DND-41 (cell line): Measurements from ENCODE around the gene POGLUT2.

Experiments
- EZH2 ChIP-seq: IDR thresholded peaks from 3 replicates; pipeline ENCODE4 v1.6.1; 2012; ENCODE audit warnings: borderline replicate concordance, low read depth, mild to moderate bottlenecking, moderate library complexity, low read length, inconsistent platforms; ENCODE audit not compliant: severe bottlenecking
- TF ChIP-seq, protein P1 (sequence below): IDR thresholded peaks from 2 replicates; pipeline ENCODE4 v1.5.1; 2012; ENCODE audit warnings: borderline replicate concordance, low read length, moderate library complexity, mild to moderate bottlenecking; ENCODE audit not compliant: poor library complexity, severe bottlenecking; ENCODE audit errors: extremely low read depth

DNA sequence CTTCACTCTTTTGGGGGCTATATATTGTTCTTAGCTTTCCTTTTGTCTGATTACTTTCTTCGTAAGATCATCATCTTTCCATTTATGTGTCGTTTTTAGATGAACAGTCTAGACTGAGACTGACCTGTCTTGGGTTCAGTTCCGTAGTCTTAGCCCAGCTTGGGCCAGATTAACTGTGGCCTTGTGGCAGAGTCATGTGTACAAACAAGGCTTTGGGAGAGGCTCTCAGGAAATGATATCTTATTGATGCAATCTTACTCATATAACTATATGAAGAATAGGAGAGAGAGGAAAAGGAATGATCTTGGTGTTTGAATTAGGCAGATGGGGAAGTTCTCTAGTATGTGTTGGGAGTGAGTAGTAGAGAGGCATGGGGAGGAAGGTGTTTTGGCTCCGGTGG is 40.2 kb upstream of the POGLUT2 start:
- TF ChIP-seq, protein P1, sequence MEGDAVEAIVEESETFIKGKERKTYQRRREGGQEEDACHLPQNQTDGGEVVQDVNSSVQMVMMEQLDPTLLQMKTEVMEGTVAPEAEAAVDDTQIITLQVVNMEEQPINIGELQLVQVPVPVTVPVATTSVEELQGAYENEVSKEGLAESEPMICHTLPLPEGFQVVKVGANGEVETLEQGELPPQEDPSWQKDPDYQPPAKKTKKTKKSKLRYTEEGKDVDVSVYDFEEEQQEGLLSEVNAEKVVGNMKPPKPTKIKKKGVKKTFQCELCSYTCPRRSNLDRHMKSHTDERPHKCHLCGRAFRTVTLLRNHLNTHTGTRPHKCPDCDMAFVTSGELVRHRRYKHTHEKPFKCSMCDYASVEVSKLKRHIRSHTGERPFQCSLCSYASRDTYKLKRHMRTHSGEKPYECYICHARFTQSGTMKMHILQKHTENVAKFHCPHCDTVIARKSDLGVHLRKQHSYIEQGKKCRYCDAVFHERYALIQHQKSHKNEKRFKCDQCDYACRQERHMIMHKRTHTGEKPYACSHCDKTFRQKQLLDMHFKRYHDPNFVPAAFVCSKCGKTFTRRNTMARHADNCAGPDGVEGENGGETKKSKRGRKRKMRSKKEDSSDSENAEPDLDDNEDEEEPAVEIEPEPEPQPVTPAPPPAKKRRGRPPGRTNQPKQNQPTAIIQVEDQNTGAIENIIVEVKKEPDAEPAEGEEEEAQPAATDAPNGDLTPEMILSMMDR, result no peak
- no peak for TF ChIP-seq EZH2
